ENCODE measurements around the gene PRODH.
"Not testable (repeated sequence)": the region's sequence is repeated elsewhere in the genome, so short reads cannot be mapped to it uniquely, and the experiment has no call there.

The PRODH gene

GRCh38 chr22:18966748-18967147, 30.7 kb upstream of the PRODH start:
- H3K9ac ChIP-seq (ENCODE audit: low read depth, low read length) = no peak overlapping the region
- 89% methylated on average over 7 of the region's 7 CpGs for WGBS
- H3K4me1 ChIP-seq (ENCODE audit: insufficient read depth, low read length) = no peaks in the 10 kb centered on the region
- H3K27me3 ChIP-seq (ENCODE audit: insufficient read depth, low read length) = no peaks in the 10 kb centered on the region
- H3K27ac ChIP-seq (ENCODE audit: low read depth, low read length) = no peak overlapping the region
- H3K9me3 ChIP-seq (ENCODE audit: insufficient read depth, low read depth, low read length) = no peaks in the 10 kb centered on the region
- H3K36me3 ChIP-seq (ENCODE audit: insufficient read depth, low read length) = no peaks in the 10 kb centered on the region
- H3K4me3 ChIP-seq (ENCODE audit: low read length) = no peak overlapping the region

GRCh38 chr22:18965526-18966421, 29.7 kb upstream of the PRODH start:
- no peaks in the 10 kb centered on the region for H3K9me3 ChIP-seq (ENCODE audit: insufficient read depth, low read depth, low read length)
- H3K27me3 ChIP-seq (ENCODE audit: insufficient read depth, low read length) = no peaks in the 10 kb centered on the region
- no peak overlapping the region for H3K9ac ChIP-seq (ENCODE audit: low read depth, low read length)
- H3K36me3 ChIP-seq (ENCODE audit: insufficient read depth, low read length) = no peaks in the 10 kb centered on the region
- WGBS = 86% methylated on average over 14 of the region's 14 CpGs
- no peaks in the 10 kb centered on the region for H3K4me1 ChIP-seq (ENCODE audit: insufficient read depth, low read length)
- H3K4me3 ChIP-seq (ENCODE audit: low read length) = no peak overlapping the region
- no peak overlapping the region for H3K27ac ChIP-seq (ENCODE audit: low read depth, low read length)

GRCh38 chr22:18964501-18965265, 28.6 kb upstream of the PRODH start:
- not testable (repeated sequence) for H3K36me3 ChIP-seq (ENCODE audit: insufficient read depth, low read length); H3K4me1 ChIP-seq (ENCODE audit: insufficient read depth, low read length); H3K27ac ChIP-seq (ENCODE audit: low read depth, low read length); H3K4me3 ChIP-seq (ENCODE audit: low read length); H3K9me3 ChIP-seq (ENCODE audit: insufficient read depth, low read depth, low read length); H3K9ac ChIP-seq (ENCODE audit: low read depth, low read length); H3K27me3 ChIP-seq (ENCODE audit: insufficient read depth, low read length)
- WGBS = 93% methylated on average over 18 of the region's 19 CpGs

- not testable (repeated sequence) for H3K36me3 ChIP-seq (ENCODE audit: insufficient read depth, low read length); H3K27ac ChIP-seq (ENCODE audit: low read depth, low read length); H3K9me3 ChIP-seq (ENCODE audit: insufficient read depth, low read depth, low read length); H3K4me3 ChIP-seq (ENCODE audit: low read length); H3K27me3 ChIP-seq (ENCODE audit: insufficient read depth, low read length); H3K4me1 ChIP-seq (ENCODE audit: insufficient read depth, low read length); H3K9ac ChIP-seq (ENCODE audit: low read depth, low read length)
- WGBS = 92% methylated on average over 10 of the region's 10 CpGs
These were observed 28.0 kb upstream of the PRODH start for GRCh38 chr22:18964051-18964450.

- H3K4me3 ChIP-seq (ENCODE audit: low read length) = no peak overlapping the region
- H3K9me3 ChIP-seq (ENCODE audit: insufficient read depth, low read depth, low read length) = no peaks in the 10 kb centered on the region
- no peak overlapping the region for H3K27ac ChIP-seq (ENCODE audit: low read depth, low read length)
- no peaks in the 10 kb centered on the region for H3K36me3 ChIP-seq (ENCODE audit: insufficient read depth, low read length)
- H3K4me1 ChIP-seq (ENCODE audit: insufficient read depth, low read length) = no peaks in the 10 kb centered on the region
- H3K9ac ChIP-seq (ENCODE audit: low read depth, low read length) = no peak overlapping the region
- no peaks in the 10 kb centered on the region for H3K27me3 ChIP-seq (ENCODE audit: insufficient read depth, low read length)
- WGBS = 95% methylated on average over 3 of the region's 3 CpGs
These were observed 26.2 kb upstream of the PRODH start for GRCh38 chr22:18962308-18962635.

GRCh38 chr22:18961632-18962307, 25.7 kb upstream of the PRODH start:
- H3K9ac ChIP-seq (ENCODE audit: low read depth, low read length); H3K27ac ChIP-seq (ENCODE audit: low read depth, low read length); H3K27me3 ChIP-seq (ENCODE audit: insufficient read depth, low read length); H3K4me3 ChIP-seq (ENCODE audit: low read length); H3K9me3 ChIP-seq (ENCODE audit: insufficient read depth, low read depth, low read length); H3K4me1 ChIP-seq (ENCODE audit: insufficient read depth, low read length); H3K36me3 ChIP-seq (ENCODE audit: insufficient read depth, low read length): not testable (repeated sequence)
- WGBS = 86% methylated on average over 8 of the region's 8 CpGs

- not testable (repeated sequence) for H3K27ac ChIP-seq (ENCODE audit: low read depth, low read length); H3K36me3 ChIP-seq (ENCODE audit: insufficient read depth, low read length); H3K9me3 ChIP-seq (ENCODE audit: insufficient read depth, low read depth, low read length); H3K4me3 ChIP-seq (ENCODE audit: low read length); H3K27me3 ChIP-seq (ENCODE audit: insufficient read depth, low read length); H3K9ac ChIP-seq (ENCODE audit: low read depth, low read length); H3K4me1 ChIP-seq (ENCODE audit: insufficient read depth, low read length)
- 79% methylated on average over 5 of the region's 7 CpGs for WGBS
These were observed 25.1 kb upstream of the PRODH start for GRCh38 chr22:18961201-18961600.

- H3K9ac ChIP-seq (ENCODE audit: low read depth, low read length); H3K36me3 ChIP-seq (ENCODE audit: insufficient read depth, low read length); H3K9me3 ChIP-seq (ENCODE audit: insufficient read depth, low read depth, low read length); H3K27ac ChIP-seq (ENCODE audit: low read depth, low read length); H3K4me3 ChIP-seq (ENCODE audit: low read length); H3K4me1 ChIP-seq (ENCODE audit: insufficient read depth, low read length); H3K27me3 ChIP-seq (ENCODE audit: insufficient read depth, low read length): not testable (repeated sequence)
- WGBS = 96% methylated on average over 9 of the region's 11 CpGs
These were observed 24.2 kb upstream of the PRODH start for GRCh38 chr22:18960166-18960820.

- not testable (repeated sequence) for H3K4me1 ChIP-seq (ENCODE audit: insufficient read depth, low read length); H3K36me3 ChIP-seq (ENCODE audit: insufficient read depth, low read length); H3K9me3 ChIP-seq (ENCODE audit: insufficient read depth, low read depth, low read length); H3K27me3 ChIP-seq (ENCODE audit: insufficient read depth, low read length); H3K4me3 ChIP-seq (ENCODE audit: low read length); H3K27ac ChIP-seq (ENCODE audit: low read depth, low read length); H3K9ac ChIP-seq (ENCODE audit: low read depth, low read length)
- WGBS = 81% methylated on average over 11 of the region's 12 CpGs
These were observed 23.6 kb upstream of the PRODH start for GRCh38 chr22:18959741-18960140.

GRCh38 chr22:18959266-18959665, 23.2 kb upstream of the PRODH start:
- 91% methylated on average over 6 of the region's 6 CpGs for whole genome bisulfite sequencing

GRCh38 chr22:18958738-18959137, 22.6 kb upstream of the PRODH start:
- H3K27me3 ChIP-seq (ENCODE audit: insufficient read depth, low read length); H3K9ac ChIP-seq (ENCODE audit: low read depth, low read length); H3K4me1 ChIP-seq (ENCODE audit: insufficient read depth, low read length); H3K36me3 ChIP-seq (ENCODE audit: insufficient read depth, low read length); H3K9me3 ChIP-seq (ENCODE audit: insufficient read depth, low read depth, low read length); H3K27ac ChIP-seq (ENCODE audit: low read depth, low read length); H3K4me3 ChIP-seq (ENCODE audit: low read length): not testable (repeated sequence)
- 86% methylated on average over 14 of the region's 14 CpGs for WGBS

More at GRCh38 chr22:18959266-18959665, 23.2 kb upstream of the PRODH start:
- not testable (repeated sequence) for H3K4me3 ChIP-seq (ENCODE audit: low read length); H3K27me3 ChIP-seq (ENCODE audit: insufficient read depth, low read length); H3K4me1 ChIP-seq (ENCODE audit: insufficient read depth, low read length); H3K9ac ChIP-seq (ENCODE audit: low read depth, low read length); H3K36me3 ChIP-seq (ENCODE audit: insufficient read depth, low read length); H3K9me3 ChIP-seq (ENCODE audit: insufficient read depth, low read depth, low read length); H3K27ac ChIP-seq (ENCODE audit: low read depth, low read length)
